GM13977 (cell line): ENCODE results near the gene DKKL1.
"Not testable (repeated sequence)": the region's sequence is repeated elsewhere in the genome, so short reads cannot be mapped to it uniquely, and the experiment has no call there.

ENCODE experiments used
- DNase-seq: peaks from one replicate; pipeline ENCODE4 v3.0.0; 2012; ENCODE audit warnings: low spot score
- CTCF ChIP-seq: IDR thresholded peaks from 2 replicates; pipeline ENCODE4 v1.5.1; 2012; ENCODE audit warnings: mild to moderate bottlenecking, control low read depth; ENCODE audit not compliant: insufficient read depth; ENCODE audit errors: extremely low read depth, missing control alignments
- in situ Hi-C: fragments of 300-500 bp; cut with MboI; formaldehyde crosslinking; loops from one replicate; pipeline ENCODE4 v1.12.0; 2022; ENCODE audit warnings: low sequenced_read_pairs, low pct_unique_long_range_greater_than_20kb, mixed read lengths, inconsistent platforms; ENCODE audit not compliant: unreplicated experiment

DKKL1 gene

GRCh38 chr19:49363268-49364082 is at the start of gene DKKL1:
Gene DKKL1 (plus strand): TSS chr19:49363877. CDS start chr19:49363999, 122 bp downstream.
- in situ Hi-C loops = no loop called here
- DNase-seq = peak; percentile 92
- no peak for TF ChIP-seq CTCF

- no peak for DNase-seq
These were observed 48.6 kb upstream of the DKKL1 start for GRCh38 chr19:49315111-49315510.

GRCh38 chr19:49316284-49316683 is 47.4 kb upstream of the DKKL1 start:
- DNase-seq = no peak
- in situ Hi-C loops = no loop called here
- no peak for TF ChIP-seq CTCF

More at GRCh38 chr19:49315111-49315510, 48.6 kb upstream of the DKKL1 start:
- TF ChIP-seq CTCF = no peak
- in situ Hi-C loops = no loop called here

GRCh38 chr19:49318296-49318695 is 45.4 kb upstream of the DKKL1 start:
- in situ Hi-C loops = no loop called here
- no peak for TF ChIP-seq CTCF
- DNase-seq = no peak

- in situ Hi-C loops = no loop called here
- DNase-seq = no peak
- TF ChIP-seq CTCF = no peak
These were observed 38.7 kb upstream of the DKKL1 start, which contains the start of gene SLC6A16 for GRCh38 chr19:49324801-49325576. Gene SLC6A16 (minus strand): TSS chr19:49325191. CDS start chr19:49311347, 13,844 bp downstream.

GRCh38 chr19:49325756-49326155 is 37.9 kb upstream of the DKKL1 start:
- DNase-seq, in situ Hi-C loops: not testable (repeated sequence)

GRCh38 chr19:49326165-49326704 is 37.4 kb upstream of the DKKL1 start:
- DNase-seq = peak; percentile 83
- TF ChIP-seq CTCF = no peak
- in situ Hi-C loops = no loop called here
